Uterus (tissue), 2 donors: ENCODE data around the gene PLEKHJ1.

Experiments used
- POLR2A ChIP-seq, 2 donors: fragments of 450-650 bp; IDR thresholded peaks; one replicate each; pipeline ENCODE4 v1.6.1; 2016; ENCODE audit warnings: antibody characterized with exemption in 2 of 2, mild to moderate bottlenecking in 1 of 2, moderate library complexity in 1 of 2
- TF ChIP-seq, protein P1 (sequence below), 4 experiments: fragments of 200-600 bp in 2 of 4; fragments of 450-650 bp in 2 of 4; sonication (generic) in 2 of 4; IDR thresholded peaks; one replicate each; pipeline ENCODE4 v1.5.1; 2016 to 2019; ENCODE audit warnings: antibody characterized with exemption in 4 of 4, mild to moderate bottlenecking in 2 of 4, moderate library complexity in 1 of 4

- TF ChIP-seq POLR2A (IDR thresholded peaks at IDR 0.05), result no peak
- TF ChIP-seq, protein P1, sequence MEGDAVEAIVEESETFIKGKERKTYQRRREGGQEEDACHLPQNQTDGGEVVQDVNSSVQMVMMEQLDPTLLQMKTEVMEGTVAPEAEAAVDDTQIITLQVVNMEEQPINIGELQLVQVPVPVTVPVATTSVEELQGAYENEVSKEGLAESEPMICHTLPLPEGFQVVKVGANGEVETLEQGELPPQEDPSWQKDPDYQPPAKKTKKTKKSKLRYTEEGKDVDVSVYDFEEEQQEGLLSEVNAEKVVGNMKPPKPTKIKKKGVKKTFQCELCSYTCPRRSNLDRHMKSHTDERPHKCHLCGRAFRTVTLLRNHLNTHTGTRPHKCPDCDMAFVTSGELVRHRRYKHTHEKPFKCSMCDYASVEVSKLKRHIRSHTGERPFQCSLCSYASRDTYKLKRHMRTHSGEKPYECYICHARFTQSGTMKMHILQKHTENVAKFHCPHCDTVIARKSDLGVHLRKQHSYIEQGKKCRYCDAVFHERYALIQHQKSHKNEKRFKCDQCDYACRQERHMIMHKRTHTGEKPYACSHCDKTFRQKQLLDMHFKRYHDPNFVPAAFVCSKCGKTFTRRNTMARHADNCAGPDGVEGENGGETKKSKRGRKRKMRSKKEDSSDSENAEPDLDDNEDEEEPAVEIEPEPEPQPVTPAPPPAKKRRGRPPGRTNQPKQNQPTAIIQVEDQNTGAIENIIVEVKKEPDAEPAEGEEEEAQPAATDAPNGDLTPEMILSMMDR (IDR thresholded peaks at IDR 0.05), result peak in 1 of 4 experiments; percentile 1
These were observed 27.2 kb downstream of the PLEKHJ1 start for GRCh38 chr19:2208975-2209374.
